GM21723 (cell line): ENCODE results near the gene CALHM5.

Experiments
- ATAC-seq: cut with Tn5 transposase; IDR thresholded peaks from one replicate; pipeline ENCODE4 v1.9.1; 2021; ENCODE audit warnings: mild to moderate bottlenecking, moderate library complexity; ENCODE audit not compliant: unreplicated experiment

CALHM5 gene

GRCh38 chr6:116507324-116507723 lies 4.1 kb upstream of the CALHM5 start:
- no peak for ATAC-seq

GRCh38 chr6:116508527-116508926 lies 2.9 kb upstream of the CALHM5 start:
- ATAC-seq: no peak

- peak; percentile 81 for ATAC-seq
These were observed 696 bp downstream of the CALHM5 start for GRCh38 chr6:116512111-116512559.

DNA sequence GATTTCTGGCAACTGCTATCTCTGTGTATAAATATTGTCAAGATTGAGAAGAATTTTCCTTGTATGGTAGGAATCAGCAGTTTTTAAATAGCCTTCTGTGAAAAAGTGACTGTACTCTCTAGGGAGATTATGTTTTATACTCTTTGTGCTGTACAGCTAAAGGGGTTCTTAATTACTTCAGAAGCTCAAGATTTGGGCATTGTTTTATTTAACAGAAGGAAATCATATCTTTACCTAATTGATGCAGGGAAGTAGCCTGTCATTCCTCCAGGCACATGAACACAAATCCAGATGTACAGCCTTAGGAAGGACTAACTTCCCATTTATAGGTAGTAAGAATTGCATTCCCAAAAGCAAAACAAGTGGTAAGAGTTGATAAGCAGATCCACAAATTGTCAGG lies 1.3 kb downstream of the CALHM5 start:
- ATAC-seq: no peak

GRCh38 chr6:116513224-116513875 lies 1.9 kb downstream of the CALHM5 start:
- ATAC-seq: no peak

DNA sequence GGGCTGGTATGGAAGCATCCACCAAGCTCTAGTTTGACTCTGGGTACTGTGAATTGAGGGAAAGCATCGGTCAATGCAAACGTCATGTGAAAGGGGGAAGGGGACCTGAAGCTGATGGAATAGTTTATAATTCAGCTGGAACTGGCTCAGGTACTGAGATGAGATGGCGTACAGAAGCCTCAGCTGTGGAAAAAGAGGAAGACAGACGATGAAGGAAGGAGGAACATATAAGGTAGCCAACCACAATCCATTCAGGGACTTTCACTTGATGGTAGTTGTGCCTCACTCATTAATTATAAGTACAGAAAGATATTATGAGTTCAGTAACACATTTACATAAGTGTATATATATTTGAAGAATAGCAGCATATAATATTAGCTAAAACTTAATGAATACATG lies 2.7 kb downstream of the CALHM5 start:
- no peak for ATAC-seq

GRCh38 chr6:116515141-116515540 lies 3.7 kb downstream of the CALHM5 start:
- ATAC-seq: no peak

- no peak for ATAC-seq
These were observed 7.4 kb downstream of the CALHM5 start for GRCh38 chr6:116518621-116519368.

- ATAC-seq: no peak
These were observed 11.5 kb downstream of the CALHM5 start for GRCh38 chr6:116522896-116523295.

DNA sequence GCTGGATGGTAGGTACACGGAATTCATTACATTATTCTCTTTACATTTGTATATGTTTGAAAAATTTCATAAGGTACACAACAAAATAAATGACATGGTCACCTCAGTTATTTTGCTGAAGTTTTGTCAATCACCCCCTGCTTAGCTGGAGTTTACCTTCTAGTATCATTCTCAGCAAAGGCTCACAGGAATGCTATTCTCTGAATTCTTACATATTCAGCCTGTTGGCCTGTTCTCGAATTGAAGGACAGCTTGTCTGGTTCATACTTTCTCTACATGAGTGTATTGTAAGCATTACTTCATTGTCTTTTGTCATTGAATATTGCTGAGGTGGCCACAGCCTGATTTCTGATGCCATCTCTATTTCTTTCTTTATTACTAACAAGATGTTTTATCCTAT lies 12.8 kb downstream of the CALHM5 start:
- no peak for ATAC-seq

DNA sequence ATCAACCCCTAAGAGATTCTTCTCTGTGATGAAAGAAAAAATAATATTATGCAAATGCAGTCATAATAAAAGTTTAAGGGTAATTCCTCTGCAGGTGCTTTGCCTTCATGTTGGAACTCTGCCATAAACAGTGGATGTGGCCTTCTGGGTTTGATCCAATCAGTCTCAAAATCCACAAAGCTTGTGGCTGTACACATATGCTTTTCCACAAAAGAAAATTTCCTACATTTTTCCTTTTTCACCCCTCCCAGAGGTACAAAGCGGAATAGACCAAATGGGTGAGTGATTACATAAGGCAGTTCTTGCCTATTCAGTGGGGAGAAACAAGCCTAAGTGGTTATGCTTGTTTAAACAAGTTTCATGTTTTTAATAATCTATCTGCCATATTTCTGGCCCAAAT lies 16.7 kb downstream of the CALHM5 start:
- ATAC-seq: no peak

DNA sequence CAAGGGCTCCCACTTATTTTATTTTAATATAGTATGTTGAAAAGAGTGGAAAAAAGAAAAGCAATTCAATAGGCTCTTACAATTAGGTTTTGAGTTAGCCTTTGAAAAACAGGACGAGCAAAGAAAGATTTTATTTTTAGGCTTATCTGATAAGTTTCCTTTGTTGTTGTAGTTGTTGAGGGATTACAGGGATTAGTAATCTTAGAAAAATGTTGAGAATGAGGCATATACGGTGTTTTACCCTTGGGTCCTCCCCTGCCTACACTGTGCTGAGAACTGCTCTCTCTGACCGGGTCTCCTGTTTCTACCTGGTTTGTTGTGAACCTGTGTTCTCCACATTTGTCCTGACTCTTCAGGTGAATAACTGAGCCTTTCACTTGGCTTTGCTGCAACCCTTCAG lies 17.3 kb downstream of the CALHM5 start:
- ATAC-seq: no peak

DNA sequence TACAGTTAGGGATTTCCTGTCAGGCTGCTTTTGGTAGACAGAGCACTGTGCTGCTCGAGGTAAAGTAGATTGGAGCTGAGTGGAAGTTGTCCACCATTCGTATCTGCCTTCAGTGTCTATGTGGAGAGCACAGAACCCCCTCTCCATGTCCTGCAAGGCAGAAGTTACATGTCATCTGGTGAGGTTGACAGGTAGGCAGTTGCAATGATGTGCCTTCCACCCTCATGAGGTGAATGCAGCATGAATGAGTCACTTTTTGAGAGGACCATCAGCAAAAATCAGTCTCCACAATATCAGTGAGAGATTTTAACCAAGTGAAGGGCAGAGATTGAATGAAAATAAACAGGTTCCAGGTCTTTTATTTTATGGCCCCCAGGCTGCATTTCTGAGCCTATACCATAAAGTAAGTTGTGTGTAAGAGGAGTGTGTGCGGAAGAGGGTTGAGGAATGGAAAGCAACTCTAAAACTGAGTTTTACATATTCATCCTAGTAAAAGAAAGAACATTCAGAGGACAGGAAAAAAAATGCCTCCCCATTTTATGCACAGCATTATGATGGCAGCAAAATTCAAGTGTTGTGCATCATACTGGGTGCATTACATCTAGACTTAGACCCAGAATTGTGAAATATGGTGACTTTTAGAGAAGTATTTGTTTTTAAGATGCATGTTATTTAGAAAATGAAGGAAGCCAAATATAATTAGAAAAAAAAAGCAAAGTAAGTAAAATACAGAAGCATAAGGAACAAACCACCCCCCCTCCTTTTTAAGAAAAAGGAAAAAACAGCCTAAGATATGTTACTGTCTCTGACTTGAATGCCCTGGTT lies 18.2 kb downstream of the CALHM5 start:
- ATAC-seq: no peak

- no peak for ATAC-seq
These were observed 19.0 kb downstream of the CALHM5 start for GRCh38 chr6:116530436-116530835.

DNA sequence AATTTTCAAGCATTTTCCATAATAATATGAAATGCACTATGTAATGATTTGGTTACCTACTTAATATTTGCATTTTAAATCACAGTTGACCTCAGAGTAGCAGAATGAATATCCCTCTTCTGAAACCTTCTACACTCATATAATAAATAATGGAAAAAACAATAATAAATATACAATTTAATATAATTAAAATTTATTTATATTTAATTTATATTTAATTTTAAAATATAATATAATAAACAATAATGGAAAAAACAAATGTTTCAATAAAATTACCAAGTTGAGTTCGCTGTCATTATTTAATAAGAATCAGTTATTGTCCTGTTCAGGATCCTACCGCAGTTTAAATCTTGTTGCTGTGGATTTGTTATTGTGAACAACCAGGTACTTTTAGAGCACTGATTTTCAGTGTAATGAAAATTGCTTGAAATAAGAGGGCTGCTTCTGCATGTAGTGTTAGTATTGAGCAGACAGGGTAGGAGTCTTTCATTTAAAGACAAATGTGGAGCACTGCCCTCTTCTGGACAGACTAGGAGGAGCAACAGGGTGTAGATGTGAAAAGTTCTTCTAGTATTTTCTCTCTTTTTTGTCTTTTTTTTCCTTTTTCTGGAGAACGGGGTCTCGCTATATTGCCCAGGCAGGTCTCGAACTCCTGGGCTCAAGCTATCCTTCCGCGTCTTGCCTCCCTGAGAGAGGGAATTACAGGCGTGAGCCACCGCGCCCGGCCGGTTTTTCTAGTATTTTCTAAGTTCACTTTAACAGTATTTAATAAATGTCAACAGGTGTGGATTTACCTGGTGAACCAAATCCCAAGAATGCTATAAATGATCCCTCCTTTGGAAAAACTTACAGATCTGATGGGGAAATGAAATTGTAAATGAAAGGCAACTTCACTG lies 20.5 kb downstream of the CALHM5 start:
- peak; percentile 84 for ATAC-seq

GRCh38 chr6:116533233-116533957 lies 22.0 kb downstream of the CALHM5 start:
- no peak for ATAC-seq

DNA sequence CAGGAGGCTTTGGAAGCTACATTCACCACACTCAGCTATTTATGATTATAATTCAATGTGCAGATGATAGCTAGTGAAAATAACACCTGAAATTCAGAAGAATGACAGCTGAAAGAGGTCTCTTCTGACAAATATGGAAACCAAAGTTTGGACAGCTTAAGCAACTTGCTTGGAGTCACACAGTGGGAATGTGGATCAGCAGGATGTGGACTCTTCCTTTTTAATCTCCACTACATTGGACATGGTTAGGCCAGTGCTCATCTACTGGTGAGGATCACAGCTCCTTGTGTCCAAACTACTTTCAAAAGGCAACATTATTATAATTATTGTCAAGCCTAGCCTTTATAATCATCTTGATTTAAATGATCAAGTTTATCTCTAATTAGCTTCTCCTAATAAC lies 23.7 kb downstream of the CALHM5 start:
- no peak for ATAC-seq

DNA sequence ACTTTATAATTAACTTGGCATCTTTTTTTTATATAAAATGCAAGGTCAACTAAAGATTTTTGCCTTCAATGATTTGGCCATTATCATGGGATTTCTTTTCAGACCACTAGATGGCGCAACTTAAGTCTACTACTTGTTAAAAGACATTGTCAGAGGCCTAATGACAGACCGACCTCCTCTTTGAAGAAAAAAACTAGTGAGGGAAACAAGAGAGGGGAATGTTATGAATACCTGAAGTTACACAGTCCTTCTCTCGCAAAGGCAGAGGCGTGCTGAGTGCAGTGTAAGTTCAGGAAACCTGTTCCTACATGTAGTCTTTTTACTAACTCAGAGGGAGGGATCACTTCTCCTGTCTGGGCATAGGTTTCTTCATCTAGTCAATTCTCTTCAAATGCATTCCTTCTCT lies 24.8 kb downstream of the CALHM5 start:
- ATAC-seq: peak; percentile 65

- ATAC-seq: no peak
These were observed 31.0 kb downstream of the CALHM5 start for GRCh38 chr6:116542426-116542825.

DNA sequence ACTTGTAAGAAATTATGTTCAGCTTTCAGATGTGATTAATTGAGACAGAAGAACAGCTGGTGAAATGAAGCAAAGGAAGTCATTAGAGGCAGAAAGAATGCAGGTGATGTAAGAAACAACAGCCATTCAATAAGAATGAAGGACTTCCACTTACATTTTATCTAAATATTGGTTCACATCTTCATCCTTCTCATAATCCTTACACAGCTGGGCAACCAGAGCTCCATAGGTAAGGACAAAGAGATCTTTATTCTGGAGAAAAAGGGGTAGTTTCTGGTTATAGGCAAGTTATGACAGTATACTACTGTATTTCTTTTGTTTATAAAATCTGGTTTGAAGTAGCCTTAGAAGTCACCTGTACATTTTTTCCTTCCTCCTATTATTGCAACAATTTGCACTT lies 31.7 kb downstream of the CALHM5 start:
- no peak for ATAC-seq
